GM23338 (cell line): ENCODE results near the gene PLSCR2. TPM values are rescaled to one million over a fixed set of nuclear protein-coding genes. Genes with fewer than 3 reads are reported as not detected.
"Not testable (repeated sequence)": the region's sequence is repeated elsewhere in the genome, so short reads cannot be mapped to it uniquely, and the experiment has no call there.

Experiments
- ATAC-seq: fragments of 200-7000 bp; cut with Tn5 transposase; 3 replicates; pipeline ENCODE4 v1.9.1; 2020
- DNase-seq: peaks from one replicate; pipeline ENCODE4 v3.0.0-alpha.2; 2015; ENCODE audit warnings: low spot score
- H2AFZ ChIP-seq: fragments of 200-600 bp; sonication (generic); 2 replicates; pipeline ENCODE4 v1.8.0; 2016; ENCODE audit warnings: antibody characterized with exemption, mild to moderate bottlenecking, moderate library complexity
- H3F3A ChIP-seq: fragments of 200-600 bp; sonication (generic); replicated peaks from 2 replicates; pipeline ENCODE4 v1.8.0; 2017; ENCODE audit warnings: antibody characterized with exemption, mixed run types, low read depth
- H3K27ac ChIP-seq: fragments of 200-600 bp; sonication (generic); 2 replicates; pipeline ENCODE4 v1.6.1; 2016; ENCODE audit warnings: low read depth
- H3K27me3 ChIP-seq: fragments of 200-600 bp; sonication (generic); 2 replicates; pipeline ENCODE4 v1.8.0; 2016; ENCODE audit warnings: mild to moderate bottlenecking, mixed run types, moderate library complexity; ENCODE audit not compliant: insufficient read depth
- H3K36me3 ChIP-seq: fragments of 200-600 bp; sonication (generic); 2 replicates; pipeline ENCODE4 v1.8.0; 2016; ENCODE audit warnings: mild to moderate bottlenecking; ENCODE audit not compliant: insufficient read depth
- H3K4me1 ChIP-seq: fragments of 200-600 bp; sonication (generic); 2 replicates; pipeline ENCODE4 v1.8.0; 2016; ENCODE audit warnings: mild to moderate bottlenecking, moderate library complexity; ENCODE audit not compliant: insufficient read depth
- H3K4me2 ChIP-seq: fragments of 200-600 bp; sonication (generic); 2 replicates; pipeline ENCODE4 v1.7.1; 2017; ENCODE audit warnings: mixed run types
- H3K4me3 ChIP-seq: fragments of 200-600 bp; sonication (generic); 2 replicates; pipeline ENCODE4 v1.6.1; 2016; ENCODE audit warnings: mixed run types
- H3K79me2 ChIP-seq: fragments of 200-600 bp; sonication (generic); replicated peaks from 2 replicates; pipeline ENCODE4 v1.8.0; 2017; ENCODE audit warnings: mild to moderate bottlenecking; ENCODE audit not compliant: insufficient read depth
- H3K9me2 ChIP-seq: fragments of 200-600 bp; sonication (generic); 2 replicates; pipeline ENCODE4 v1.8.0; 2017; ENCODE audit not compliant: insufficient read depth
- H4K20me1 ChIP-seq: fragments of 200-600 bp; sonication (generic); replicated peaks from 2 replicates; pipeline ENCODE4 v1.8.0; 2017; ENCODE audit warnings: mild to moderate bottlenecking; ENCODE audit not compliant: insufficient read depth
- H3K27ac Mint-ChIP-seq: 2 replicates; pipeline ENCODE4 v1.8.0; 2020; ENCODE audit warnings: inconsistent platforms, mild to moderate bottlenecking, moderate library complexity, mixed read lengths
- H3K27me3 Mint-ChIP-seq: 3 replicates; pipeline ENCODE4 v1.8.0; 2022; ENCODE audit warnings: low read depth, mild to moderate bottlenecking, moderate library complexity, mixed read lengths, inconsistent platforms; ENCODE audit not compliant: insufficient read depth, poor library complexity
- H3K36me3 Mint-ChIP-seq: 3 replicates; pipeline ENCODE4 v1.8.0; 2021; ENCODE audit warnings: low read depth, mild to moderate bottlenecking, inconsistent platforms, moderate library complexity, mixed read lengths
- H3K4me1 Mint-ChIP-seq: 3 replicates; pipeline ENCODE4 v1.8.0; 2020; ENCODE audit warnings: mild to moderate bottlenecking, inconsistent platforms, mixed read lengths
- H3K4me3 Mint-ChIP-seq: 3 replicates; pipeline ENCODE4 v1.8.0; 2021; ENCODE audit warnings: moderate library complexity, mild to moderate bottlenecking, inconsistent platforms, mixed read lengths
- H3K9me3 Mint-ChIP-seq: 3 replicates; pipeline ENCODE4 v1.8.0; 2020; ENCODE audit warnings: moderate library complexity, mild to moderate bottlenecking, inconsistent platforms, mixed read lengths
- CREB1 ChIP-seq: fragments of 250-450 bp; sonication (Bioruptor Pico); IDR thresholded peaks from 2 replicates; pipeline ENCODE4 v1.5.0; 2020; ENCODE audit warnings: low read depth, mild to moderate bottlenecking, moderate library complexity
- CTCF ChIP-seq, 2 experiments: fragments of 200-600 bp in 1 of 2; sonication (generic) in 1 of 2; conservative IDR thresholded peaks; 2 replicates each; pipeline versions ENCODE4 v1.5.1 to v1.6.1; 2016 to 2017; ENCODE audit warnings: antibody characterized with exemption in 2 of 2, low read depth in 2 of 2, mild to moderate bottlenecking in 2 of 2, moderate library complexity in 1 of 2
- EZH2phosphoT487 ChIP-seq: fragments of 200-600 bp; sonication (generic); IDR thresholded peaks from one replicate; pipeline ENCODE4 v1.8.1; 2018; ENCODE audit warnings: antibody characterized with exemption; ENCODE audit not compliant: unreplicated experiment
- JUNB ChIP-seq: IDR thresholded peaks from one replicate; pipeline ENCODE4 v1.6.1; 2016; ENCODE audit warnings: antibody characterized with exemption; ENCODE audit not compliant: unreplicated experiment
- POLR2AphosphoS5 ChIP-seq: IDR thresholded peaks from 2 replicates; pipeline ENCODE4 v1.6.1; 2016; ENCODE audit warnings: antibody characterized with exemption, low read depth
- REST ChIP-seq: IDR thresholded peaks from one replicate; pipeline ENCODE4 v1.6.1; 2018; ENCODE audit warnings: antibody characterized with exemption; ENCODE audit not compliant: unreplicated experiment
- STAT1 ChIP-seq: IDR thresholded peaks from one replicate; pipeline ENCODE4 v1.6.1; 2016; ENCODE audit warnings: antibody characterized with exemption; ENCODE audit not compliant: unreplicated experiment
- ZNF114 ChIP-seq: fragments of 250-450 bp; sonication (Bioruptor Pico); IDR thresholded peaks from 2 replicates; pipeline ENCODE4 v1.5.0; 2020; ENCODE audit warnings: mild to moderate bottlenecking, moderate library complexity
- ZNF462 ChIP-seq: fragments of 250-450 bp; sonication (Bioruptor Pico); IDR thresholded peaks from 2 replicates; pipeline ENCODE4 v1.5.0; 2020; ENCODE audit warnings: mild to moderate bottlenecking, moderate library complexity
- polyA plus RNA-seq: library from polyadenylated mRNA; unstranded; fragments of >200 nt; fragmentation: Nextera tagmentation; extraction: Ambion mirVana; gene quantifications from 2 replicates; pipeline ENCODE4 v1.2.1, GENCODE V29; 2016
- total RNA-seq: library from RNA; depleted of rRNA; stranded (reverse); fragments of >200 nt; shearing (Covaris generic); gene quantifications from 2 replicates; pipeline ENCODE4 v1.2.3, GENCODE V29; 2014

The PLSCR2 gene
- total and polyA plus RNA-seq, 2 experiments from 2014 or later: 0.55 TPM; not detected in 1

- H4K20me1 ChIP-seq, H3K4me1 Mint-ChIP-seq, H3K4me3 Mint-ChIP-seq, H2AFZ ChIP-seq, ATAC-seq, H3K27ac ChIP-seq, H3K27ac Mint-ChIP-seq, H3K4me1 ChIP-seq, H3K9me2 ChIP-seq, H3K79me2 ChIP-seq, H3K4me3 ChIP-seq, H3K27me3 ChIP-seq, H3K36me3 ChIP-seq, H3K36me3 Mint-ChIP-seq, H3K9me3 Mint-ChIP-seq, H3K4me2 ChIP-seq, H3K27me3 Mint-ChIP-seq, H3F3A ChIP-seq, DNase-seq: not testable (repeated sequence)
These were observed 5.6 kb upstream of the PLSCR2 start for GRCh38 chr3:146474976-146475375.

GRCh38 chr3:146473726-146474125 is 4.4 kb upstream of the PLSCR2 start:
- H3K4me3 ChIP-seq: no peak overlapping the region
- Mint-ChIP-seq H3K4me3 (no peak overlapping the region), H3K27ac (no peak overlapping the region), H3K9me3 (no peaks in the 10 kb centered on the region), H3K27me3 (peaks cover 5% of the 10 kb centered on the region), H3K4me1 (peaks cover 4% of the 10 kb centered on the region), H3K36me3 (no peaks in the 10 kb centered on the region)
- no peaks in the 10 kb centered on the region for H3K4me1 ChIP-seq
- no peaks in the 10 kb centered on the region for H3K27me3 ChIP-seq
- no peaks in the 10 kb centered on the region for H3K79me2 ChIP-seq
- TF ChIP-seq REST (no peak), STAT1 (no peak), ZNF462 (CRISPR knock-in tag) (no peak), EZH2phosphoT487 (no peak), POLR2AphosphoS5 (no peak), ZNF114 (CRISPR knock-in tag) (no peak), CTCF (conservative IDR thresholded peaks at IDR 0.05; ENCODE audit: low read depth in 2 of 2) (no peak), CREB1 (no peak), JUNB (no peak)
- ATAC-seq: no peak
- no peaks in the 10 kb centered on the region for H4K20me1 ChIP-seq
- no peak for DNase-seq
- no peaks in the 10 kb centered on the region for H3F3A ChIP-seq
- H3K4me2 ChIP-seq: no peak overlapping the region
- H3K27ac ChIP-seq: no peak overlapping the region
- H2AFZ ChIP-seq: no peak overlapping the region
- no peaks in the 10 kb centered on the region for H3K36me3 ChIP-seq
- no peaks in the 10 kb centered on the region for H3K9me2 ChIP-seq
